ENCODE data around the gene GLI3. TPM values are rescaled to one million over a fixed set of nuclear protein-coding genes. Genes with fewer than 3 reads are reported as not detected.

The GLI3 gene
- total RNA-seq, 1 experiment from 2014 or later: 45.0 TPM

DNA sequence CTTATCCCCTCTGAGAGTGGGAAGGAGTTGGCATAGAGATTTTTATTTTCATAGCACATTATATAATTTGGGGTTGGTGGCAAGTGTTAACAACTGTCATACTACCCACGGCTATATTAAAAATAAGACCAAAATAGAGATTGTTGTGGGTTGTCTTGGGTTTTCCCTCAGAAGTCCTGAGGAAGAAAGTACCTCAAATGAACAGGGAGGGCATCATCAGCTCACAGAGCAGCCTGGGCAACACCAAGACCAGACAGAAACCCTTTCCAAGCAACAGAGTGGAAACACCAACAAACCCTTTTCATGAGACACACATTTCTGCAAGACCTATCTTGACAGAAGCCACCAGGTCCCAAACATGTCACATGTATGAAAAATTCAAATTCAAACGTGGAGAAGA is 121.2 kb downstream of the GLI3 start:
- no peaks in the 10 kb centered on the region; the same call in 1 of the 2 replicates for H3K27me3 Mint-ChIP-seq (ENCODE audit: low read depth)
- H2AFZ ChIP-seq (ENCODE audit: low read length): no peak overlapping the region
- peaks cover 0 to 2% (median 0%) of the 10 kb centered on the region in 3 experiments; a peak in 2 of 7 replicates for H3K36me3 Mint-ChIP-seq (ENCODE audit: insufficient read depth in 1 of 3, low read depth in 3 of 3)
- peaks cover 0 to 4% of the 10 kb centered on the region in 2 experiments; a peak in 2 of 4 replicates for H3K4me1 Mint-ChIP-seq
- TF ChIP-seq, protein P1, sequence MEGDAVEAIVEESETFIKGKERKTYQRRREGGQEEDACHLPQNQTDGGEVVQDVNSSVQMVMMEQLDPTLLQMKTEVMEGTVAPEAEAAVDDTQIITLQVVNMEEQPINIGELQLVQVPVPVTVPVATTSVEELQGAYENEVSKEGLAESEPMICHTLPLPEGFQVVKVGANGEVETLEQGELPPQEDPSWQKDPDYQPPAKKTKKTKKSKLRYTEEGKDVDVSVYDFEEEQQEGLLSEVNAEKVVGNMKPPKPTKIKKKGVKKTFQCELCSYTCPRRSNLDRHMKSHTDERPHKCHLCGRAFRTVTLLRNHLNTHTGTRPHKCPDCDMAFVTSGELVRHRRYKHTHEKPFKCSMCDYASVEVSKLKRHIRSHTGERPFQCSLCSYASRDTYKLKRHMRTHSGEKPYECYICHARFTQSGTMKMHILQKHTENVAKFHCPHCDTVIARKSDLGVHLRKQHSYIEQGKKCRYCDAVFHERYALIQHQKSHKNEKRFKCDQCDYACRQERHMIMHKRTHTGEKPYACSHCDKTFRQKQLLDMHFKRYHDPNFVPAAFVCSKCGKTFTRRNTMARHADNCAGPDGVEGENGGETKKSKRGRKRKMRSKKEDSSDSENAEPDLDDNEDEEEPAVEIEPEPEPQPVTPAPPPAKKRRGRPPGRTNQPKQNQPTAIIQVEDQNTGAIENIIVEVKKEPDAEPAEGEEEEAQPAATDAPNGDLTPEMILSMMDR (conservative IDR thresholded peaks at IDR 0.05): peak; percentile 26; the same call in 2 of the 3 replicates
- H2BK5ac ChIP-seq (ENCODE audit: insufficient read length, low read length): no peak overlapping the region
- H2BK20ac ChIP-seq (ENCODE audit: low read depth, low read length, poor library complexity, severe bottlenecking): no peak overlapping the region
- no peak overlapping the region for H3K23ac ChIP-seq (ENCODE audit: insufficient read length, low read depth, low read length)
- H4K5ac ChIP-seq (ENCODE audit: insufficient read length, low read depth, low read length): no peak overlapping the region
- no peaks in the 10 kb centered on the region for H3K4me1 ChIP-seq (ENCODE audit: insufficient read depth, low read length)
- no peak overlapping the region for H2BK120ac ChIP-seq (ENCODE audit: low read depth, low read length, poor library complexity, severe bottlenecking)
- H4K20me1 ChIP-seq (ENCODE audit: control insufficient read depth, insufficient read depth, insufficient read length): no peaks in the 10 kb centered on the region
- H2AK5ac ChIP-seq (ENCODE audit: insufficient read length, low read length): no peak overlapping the region
- no peak overlapping the region for H4K8ac ChIP-seq (replicated peaks; ENCODE audit: insufficient read length, low read depth, low read length)
- no peak overlapping the region for H3K56ac ChIP-seq (ENCODE audit: insufficient read length, low read depth, low read length)
- H2BK15ac ChIP-seq (ENCODE audit: low read depth, low read length): no peak overlapping the region
- H3K9me3 Mint-ChIP-seq: no peaks in the 10 kb centered on the region
- no peak overlapping the region for H3K4ac ChIP-seq (ENCODE audit: low read depth, low read length)
- H3K79me1 ChIP-seq (ENCODE audit: insufficient read depth, low read depth, low read length, poor library complexity, severe bottlenecking): no peaks in the 10 kb centered on the region
- H3K27ac ChIP-seq (ENCODE audit: insufficient read length, low read depth, low read length): no peak overlapping the region
- no peak overlapping the region; a peak in 1 of 7 replicates for H3K27ac Mint-ChIP-seq
- no peak overlapping the region for H3K4me2 ChIP-seq (ENCODE audit: insufficient read depth, insufficient read length, low read length)
- no peaks in the 10 kb centered on the region for H3K23me2 ChIP-seq (ENCODE audit: insufficient read length, low read depth, low read length, poor library complexity, severe bottlenecking)
- no peaks in the 10 kb centered on the region for H3K79me2 ChIP-seq (ENCODE audit: insufficient read depth, low read length)
- H2BK12ac ChIP-seq (ENCODE audit: insufficient read length, low read depth, low read length): no peak overlapping the region
- no peaks in the 10 kb centered on the region for H3K27me3 ChIP-seq (ENCODE audit: insufficient read depth, low read length)
- DNase-seq: peak; percentile 14
- no peak overlapping the region for H3K14ac ChIP-seq (ENCODE audit: insufficient read depth, low read length)
- no peak overlapping the region for H3T11ph ChIP-seq (ENCODE audit: low read length)
- no CpG with 5 or more reads among the region's 2 CpGs for WGBS (ENCODE audit: extremely low coverage, insufficient read length, low lambda C conversion rate)
- no peak overlapping the region for H3K18ac ChIP-seq (ENCODE audit: insufficient read length, low read depth, low read length)
- no peaks in the 10 kb centered on the region for H3K9me3 ChIP-seq (ENCODE audit: control insufficient read depth, low read depth, low read length)
- H3K4me3 Mint-ChIP-seq: no peak overlapping the region
- H3K9ac ChIP-seq (ENCODE audit: extremely low read depth, insufficient read length, low read length): no peak overlapping the region
- no peak overlapping the region for H4K91ac ChIP-seq (ENCODE audit: insufficient read length, low read depth, low read length)
